ENCODE data around the gene IGLON5.

Gene IGLON5

GRCh38 chr19:51356159-51356801 is 44.8 kb downstream of the IGLON5 start:
- no peaks in the 10 kb centered on the region for H3K9me3 Mint-ChIP-seq
- no peak for DNase-seq (ENCODE audit: low spot score)
- peak overlapping the region; percentile 75 for H3K27ac Mint-ChIP-seq
- no peak overlapping the region for H3K4me3 Mint-ChIP-seq
- H3K36me3 Mint-ChIP-seq (ENCODE audit: low read depth): peaks cover 35% of the 10 kb centered on the region
- no peaks in the 10 kb centered on the region for H3K27me3 Mint-ChIP-seq (ENCODE audit: low read depth)
- peaks cover 46% of the 10 kb centered on the region for H3K4me1 Mint-ChIP-seq (ENCODE audit: low read depth)

- DNase-seq (ENCODE audit: low spot score): no peak
- Mint-ChIP-seq H3K9me3 (no peaks in the 10 kb centered on the region), H3K27me3 (ENCODE audit: low read depth) (no peaks in the 10 kb centered on the region), H3K27ac (peak overlapping the region; percentile 64), H3K4me1 (ENCODE audit: low read depth) (peaks cover 53% of the 10 kb centered on the region), H3K4me3 (no peak overlapping the region), H3K36me3 (ENCODE audit: low read depth) (peaks cover 25% of the 10 kb centered on the region)
Measured at GRCh38 chr19:51357952-51358351, 46.5 kb downstream of the IGLON5 start.

GRCh38 chr19:51359294-51359693 is 47.9 kb downstream of the IGLON5 start:
- H3K4me1 Mint-ChIP-seq (ENCODE audit: low read depth): peaks cover 61% of the 10 kb centered on the region
- no peaks in the 10 kb centered on the region for H3K27me3 Mint-ChIP-seq (ENCODE audit: low read depth)
- H3K4me3 Mint-ChIP-seq: no peak overlapping the region
- peak overlapping the region; percentile 63 for H3K27ac Mint-ChIP-seq
- no peaks in the 10 kb centered on the region for H3K9me3 Mint-ChIP-seq
- peaks cover 23% of the 10 kb centered on the region for H3K36me3 Mint-ChIP-seq (ENCODE audit: low read depth)
- no peak for DNase-seq (ENCODE audit: low spot score)

GRCh38 chr19:51361239-51361638 is 49.8 kb downstream of the IGLON5 start:
- H3K9me3 Mint-ChIP-seq: no peaks in the 10 kb centered on the region
- H3K36me3 Mint-ChIP-seq (ENCODE audit: low read depth): peaks cover 23% of the 10 kb centered on the region
- H3K4me1 Mint-ChIP-seq (ENCODE audit: low read depth): peaks cover 57% of the 10 kb centered on the region
- H3K27me3 Mint-ChIP-seq (ENCODE audit: low read depth): no peaks in the 10 kb centered on the region
- no peak overlapping the region for H3K4me3 Mint-ChIP-seq
- DNase-seq (ENCODE audit: low spot score): no peak
- no peak overlapping the region for H3K27ac Mint-ChIP-seq

GRCh38 chr19:51364200-51365106 is 53.0 kb downstream of the IGLON5 start:
- no peak for DNase-seq (ENCODE audit: low spot score)
- peaks cover 17% of the 10 kb centered on the region for H3K36me3 Mint-ChIP-seq (ENCODE audit: low read depth)
- no peaks in the 10 kb centered on the region for H3K27me3 Mint-ChIP-seq (ENCODE audit: low read depth)
- H3K9me3 Mint-ChIP-seq: no peaks in the 10 kb centered on the region
- H3K4me1 Mint-ChIP-seq (ENCODE audit: low read depth): peaks cover 57% of the 10 kb centered on the region
- peak overlapping the region; percentile 73 for H3K4me3 Mint-ChIP-seq
- peak overlapping the region; percentile 77 for H3K27ac Mint-ChIP-seq

GRCh38 chr19:51365211-51365964 is 53.9 kb downstream of the IGLON5 start:
- DNase-seq (ENCODE audit: low spot score): no peak

GRCh38 chr19:51365965-51366388 is 54.5 kb downstream of the IGLON5 start, which contains the start of gene ETFB:
Gene ETFB (minus strand): TSS chr19:51366388. CDS start chr19:51366326, 62 bp downstream.
- no peak for DNase-seq (ENCODE audit: low spot score)
- H3K4me3 Mint-ChIP-seq: peak within 1 kb of the TSS; percentile 100
- peaks cover 60% of the 10 kb centered on the region for H3K4me1 Mint-ChIP-seq (ENCODE audit: low read depth)
- H3K36me3 Mint-ChIP-seq (ENCODE audit: low read depth): peaks cover 20% of the 10 kb centered on the region
- H3K27ac Mint-ChIP-seq: peak within 1 kb of the TSS; percentile 96
- H3K9me3 Mint-ChIP-seq: no peaks in the 10 kb centered on the region
- no peaks in the 10 kb centered on the region for H3K27me3 Mint-ChIP-seq (ENCODE audit: low read depth)

More at GRCh38 chr19:51365211-51365964, 53.9 kb downstream of the IGLON5 start:
- Mint-ChIP-seq H3K4me1 (ENCODE audit: low read depth) (peaks cover 57% of the 10 kb centered on the region), H3K9me3 (no peaks in the 10 kb centered on the region), H3K27ac (peak overlapping the region; percentile 96), H3K36me3 (ENCODE audit: low read depth) (peaks cover 17% of the 10 kb centered on the region), H3K27me3 (ENCODE audit: low read depth) (no peaks in the 10 kb centered on the region), H3K4me3 (peak overlapping the region; percentile 100)

GRCh38 chr19:51366389-51367254 is 55.2 kb downstream of the IGLON5 start:
- peak overlapping the region; percentile 96 for H3K27ac Mint-ChIP-seq
- peak; percentile 95 for DNase-seq (ENCODE audit: low spot score)
- H3K9me3 Mint-ChIP-seq: no peaks in the 10 kb centered on the region
- no peaks in the 10 kb centered on the region for H3K27me3 Mint-ChIP-seq (ENCODE audit: low read depth)
- H3K36me3 Mint-ChIP-seq (ENCODE audit: low read depth): peaks cover 18% of the 10 kb centered on the region
- peaks cover 65% of the 10 kb centered on the region for H3K4me1 Mint-ChIP-seq (ENCODE audit: low read depth)
- peak overlapping the region; percentile 100 for H3K4me3 Mint-ChIP-seq

- H3K4me3 Mint-ChIP-seq: peak overlapping the region; percentile 100
- peaks cover 67% of the 10 kb centered on the region for H3K4me1 Mint-ChIP-seq (ENCODE audit: low read depth)
- H3K27ac Mint-ChIP-seq: peak overlapping the region; percentile 96
- H3K27me3 Mint-ChIP-seq (ENCODE audit: low read depth): no peaks in the 10 kb centered on the region
- H3K9me3 Mint-ChIP-seq: no peaks in the 10 kb centered on the region
- H3K36me3 Mint-ChIP-seq (ENCODE audit: low read depth): peaks cover 18% of the 10 kb centered on the region
- peak; percentile 30 for DNase-seq (ENCODE audit: low spot score)
Measured at GRCh38 chr19:51367255-51367564, 55.8 kb downstream of the IGLON5 start.

GRCh38 chr19:51367565-51368365 is 56.3 kb downstream of the IGLON5 start:
- peak; percentile 99 for DNase-seq (ENCODE audit: low spot score)
- no peaks in the 10 kb centered on the region for H3K9me3 Mint-ChIP-seq
- peaks cover 67% of the 10 kb centered on the region for H3K4me1 Mint-ChIP-seq (ENCODE audit: low read depth)
- H3K27ac Mint-ChIP-seq: peak overlapping the region; percentile 96
- peaks cover 18% of the 10 kb centered on the region for H3K36me3 Mint-ChIP-seq (ENCODE audit: low read depth)
- H3K27me3 Mint-ChIP-seq (ENCODE audit: low read depth): no peaks in the 10 kb centered on the region
- peak overlapping the region; percentile 100 for H3K4me3 Mint-ChIP-seq

GRCh38 chr19:51368366-51369282 is 57.2 kb downstream of the IGLON5 start, which contains the start of gene CLDND2:
Gene CLDND2 (minus strand): TSS chr19:51369003. CDS start chr19:51368577, 426 bp downstream.
- peak within 1 kb of the TSS; percentile 96 for H3K27ac Mint-ChIP-seq
- H3K4me3 Mint-ChIP-seq: peak within 1 kb of the TSS; percentile 100
- no peak for DNase-seq (ENCODE audit: low spot score)
- no peaks in the 10 kb centered on the region for H3K9me3 Mint-ChIP-seq
- peaks cover 68% of the 10 kb centered on the region for H3K4me1 Mint-ChIP-seq (ENCODE audit: low read depth)
- H3K36me3 Mint-ChIP-seq (ENCODE audit: low read depth): peaks cover 16% of the 10 kb centered on the region
- H3K27me3 Mint-ChIP-seq (ENCODE audit: low read depth): no peaks in the 10 kb centered on the region

GRCh38 chr19:51370230-51370629 is 58.8 kb downstream of the IGLON5 start:
- H3K27me3 Mint-ChIP-seq (ENCODE audit: low read depth): no peaks in the 10 kb centered on the region
- peaks cover 16% of the 10 kb centered on the region for H3K36me3 Mint-ChIP-seq (ENCODE audit: low read depth)
- no peak for DNase-seq (ENCODE audit: low spot score)
- peak overlapping the region; percentile 100 for H3K27ac Mint-ChIP-seq
- H3K4me3 Mint-ChIP-seq: peak overlapping the region; percentile 79
- H3K9me3 Mint-ChIP-seq: no peaks in the 10 kb centered on the region
- H3K4me1 Mint-ChIP-seq (ENCODE audit: low read depth): peaks cover 71% of the 10 kb centered on the region
